Muscle of leg (tissue), 11 donors: ENCODE results near the gene GPR132. TPM values are rescaled to one million over a fixed set of nuclear protein-coding genes. Genes with fewer than 3 reads are reported as not detected.

ENCODE experiments used
- DNase-seq: peaks from one replicate; pipeline ENCODE4 v3.0.0; 2013
- H3K27ac ChIP-seq: one replicate; pipeline ENCODE4 v1.5.1; 2013; ENCODE audit warnings: mild to moderate bottlenecking, low read length, control low read depth
- H3K27me3 ChIP-seq: one replicate; pipeline ENCODE4 v1.6.1; 2013; ENCODE audit warnings: low read length; ENCODE audit not compliant: control insufficient read depth, insufficient read depth
- H3K36me3 ChIP-seq: one replicate; pipeline ENCODE4 v1.6.1; 2013; ENCODE audit warnings: low read length; ENCODE audit not compliant: control insufficient read depth, insufficient read depth
- H3K4me1 ChIP-seq: one replicate; pipeline ENCODE4 v1.6.1; 2013; ENCODE audit warnings: low read length; ENCODE audit not compliant: control insufficient read depth, insufficient read depth
- H3K4me3 ChIP-seq: one replicate; pipeline ENCODE4 v1.5.1; 2013; ENCODE audit warnings: low read length, control low read depth
- H3K9me3 ChIP-seq: replicated peaks from 2 replicates; pipeline ENCODE4 v1.6.1; 2013; ENCODE audit warnings: low read depth, low read length; ENCODE audit not compliant: control insufficient read depth
- WGBS: methylation state at CpG from one replicate; pipeline ENCODE4 v1.1.5; 2013; ENCODE audit warnings: missing lambda C conversion rate; ENCODE audit not compliant: insufficient coverage; 5-methylcytosine and 5-hydroxymethylcytosine counted together
- polyA plus RNA-seq, 8 donors: library from polyadenylated mRNA; unstranded; fragments of 120-200 nt; gene quantifications; one replicate each; pipeline versions ENCODE4 v1.2.1 to v1.2.3, GENCODE V29; 2013; ENCODE audit warnings: inconsistent platforms in 1 of 8, low replicate concordance in 1 of 8; ENCODE audit not compliant: insufficient read length in 8 of 8, insufficient read depth in 1 of 8
- total RNA-seq: library from RNA; stranded (reverse); fragments of 120-200 nt; gene quantifications from one replicate; pipeline ENCODE4 v1.2.4, GENCODE V29; 2013

The GPR132 gene
- total and polyA plus RNA-seq, 9 donors: 0.41 to 1.5 (median 0.75) TPM

DNA sequence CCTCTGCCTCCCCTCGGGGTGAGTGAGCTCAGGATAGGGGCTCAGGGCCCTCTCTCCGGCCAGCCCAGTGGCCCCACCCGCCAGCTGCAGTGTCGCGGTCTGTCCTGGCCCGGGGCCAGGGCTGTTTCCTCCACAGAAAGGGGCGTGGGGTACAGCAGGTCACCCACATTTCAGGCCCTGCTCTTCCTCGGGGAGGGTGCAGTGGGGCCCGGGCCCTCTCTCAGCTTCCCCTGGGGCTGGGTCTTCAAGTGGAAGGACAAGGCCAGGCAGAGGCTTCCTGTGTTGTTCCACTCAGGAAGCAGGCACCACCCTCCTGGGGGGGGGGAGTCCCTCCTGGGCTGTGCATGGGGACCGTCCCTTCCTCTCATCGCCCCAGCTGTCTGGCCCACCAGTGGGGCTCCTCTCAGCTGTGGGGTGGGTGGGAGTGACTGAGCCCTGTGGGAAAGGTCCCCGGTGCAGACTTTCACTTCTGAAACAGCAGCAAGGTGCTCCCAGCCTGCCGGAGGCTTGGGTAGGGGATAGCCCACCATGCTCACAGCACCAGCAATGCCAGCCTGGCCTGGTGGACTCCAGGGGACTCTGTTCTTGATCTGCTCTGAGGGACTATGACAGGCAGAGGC lies 3.7 kb downstream of the GPR132 start:
- DNase-seq: peak; percentile 49
- 33% methylated on average over 10 of the region's 13 CpGs for WGBS
- Histone ChIP-seq H3K36me3 (no peaks in the 10 kb centered on the region), H3K9me3 (no peaks in the 10 kb centered on the region), H3K27ac (peak overlapping the region; percentile 65), H3K4me1 (peaks cover 52% of the 10 kb centered on the region), H3K4me3 (no peak overlapping the region), H3K27me3 (no peaks in the 10 kb centered on the region)

DNA sequence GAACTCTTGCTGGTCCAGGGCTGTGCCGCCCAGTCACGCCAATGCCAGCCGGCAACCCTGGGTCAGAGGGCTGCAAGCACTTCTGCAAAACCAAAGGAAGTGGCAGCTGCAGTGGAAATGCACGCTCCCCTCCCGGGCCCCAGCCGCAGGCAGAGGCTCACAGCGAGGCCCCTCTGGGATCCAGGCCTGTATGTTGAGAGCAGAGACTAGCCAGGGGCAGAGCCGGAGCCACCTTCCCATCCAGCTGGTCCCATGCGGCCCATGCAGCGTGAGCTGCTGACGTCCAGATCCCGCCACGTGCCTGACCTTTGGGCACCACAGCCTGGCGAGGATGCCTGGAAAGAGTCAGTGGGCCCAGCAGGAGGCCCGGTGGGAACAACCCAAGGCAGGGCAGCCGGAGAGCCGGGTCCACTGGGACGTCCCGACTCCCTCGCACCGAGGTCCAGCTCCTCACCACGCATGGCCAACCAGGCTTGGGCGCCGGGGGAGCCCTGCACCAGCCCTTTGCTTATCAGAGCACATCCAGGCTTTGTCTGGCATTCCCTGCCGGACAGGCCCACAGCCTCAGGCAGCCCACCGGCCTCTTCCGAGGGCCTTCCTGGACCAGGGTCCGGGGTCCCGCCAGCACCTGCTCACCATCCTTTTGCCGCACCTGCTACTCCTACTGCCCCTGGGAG lies 4.3 kb downstream of the GPR132 start:
- H3K36me3 ChIP-seq: no peaks in the 10 kb centered on the region

DNA sequence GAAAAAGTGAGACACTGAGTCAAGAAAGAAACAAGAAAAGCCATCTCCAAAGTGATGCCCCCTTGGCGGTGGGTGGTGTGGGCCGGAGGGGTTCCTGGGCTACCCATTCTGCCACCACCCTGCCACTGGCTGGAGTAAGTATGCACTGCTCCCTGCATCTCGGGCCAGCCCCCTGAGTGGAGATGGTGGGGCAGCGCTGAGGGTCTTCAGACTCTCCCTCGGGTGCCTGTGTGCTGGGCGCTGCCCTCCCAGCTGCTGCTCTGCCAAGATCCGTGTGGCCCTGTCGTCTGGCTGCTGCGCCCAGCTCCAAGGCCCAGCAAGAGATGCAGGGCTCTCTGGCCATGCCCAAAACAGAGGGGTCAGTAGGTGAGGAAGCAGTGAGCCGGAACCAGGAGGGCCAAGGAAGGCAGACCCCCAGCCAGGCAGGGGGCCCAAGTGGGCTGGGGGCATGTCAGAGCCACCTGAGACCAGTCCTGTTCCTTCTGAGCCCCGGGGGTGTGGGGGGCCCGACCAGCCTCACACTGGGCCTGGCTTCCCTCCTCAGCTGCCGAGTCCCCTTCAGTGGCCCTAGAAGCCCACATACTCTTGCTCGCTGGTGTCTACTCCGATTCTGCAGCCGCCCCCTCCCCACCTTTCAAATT lies 5.2 kb downstream of the GPR132 start:
- WGBS: 63% methylated on average over 10 of the region's 16 CpGs
- H3K27ac ChIP-seq: no peak overlapping the region
- H3K36me3 ChIP-seq: no peaks in the 10 kb centered on the region
- no peaks in the 10 kb centered on the region for H3K9me3 ChIP-seq
- H3K4me3 ChIP-seq: no peak overlapping the region
- H3K4me1 ChIP-seq: peaks cover 44% of the 10 kb centered on the region
- DNase-seq: no peak
- peaks cover 6% of the 10 kb centered on the region for H3K27me3 ChIP-seq

More for the DNA sequence above, 4.3 kb downstream of the GPR132 start:
- H3K4me1 ChIP-seq: peaks cover 49% of the 10 kb centered on the region
- peak overlapping the region; percentile 65 for H3K27ac ChIP-seq
- no peak overlapping the region for H3K4me3 ChIP-seq
- H3K9me3 ChIP-seq: no peaks in the 10 kb centered on the region
- WGBS: 31% methylated on average over 28 of the region's 30 CpGs
- peak; percentile 78 for DNase-seq
- H3K27me3 ChIP-seq: peaks cover under 1% of the 10 kb centered on the region

DNA sequence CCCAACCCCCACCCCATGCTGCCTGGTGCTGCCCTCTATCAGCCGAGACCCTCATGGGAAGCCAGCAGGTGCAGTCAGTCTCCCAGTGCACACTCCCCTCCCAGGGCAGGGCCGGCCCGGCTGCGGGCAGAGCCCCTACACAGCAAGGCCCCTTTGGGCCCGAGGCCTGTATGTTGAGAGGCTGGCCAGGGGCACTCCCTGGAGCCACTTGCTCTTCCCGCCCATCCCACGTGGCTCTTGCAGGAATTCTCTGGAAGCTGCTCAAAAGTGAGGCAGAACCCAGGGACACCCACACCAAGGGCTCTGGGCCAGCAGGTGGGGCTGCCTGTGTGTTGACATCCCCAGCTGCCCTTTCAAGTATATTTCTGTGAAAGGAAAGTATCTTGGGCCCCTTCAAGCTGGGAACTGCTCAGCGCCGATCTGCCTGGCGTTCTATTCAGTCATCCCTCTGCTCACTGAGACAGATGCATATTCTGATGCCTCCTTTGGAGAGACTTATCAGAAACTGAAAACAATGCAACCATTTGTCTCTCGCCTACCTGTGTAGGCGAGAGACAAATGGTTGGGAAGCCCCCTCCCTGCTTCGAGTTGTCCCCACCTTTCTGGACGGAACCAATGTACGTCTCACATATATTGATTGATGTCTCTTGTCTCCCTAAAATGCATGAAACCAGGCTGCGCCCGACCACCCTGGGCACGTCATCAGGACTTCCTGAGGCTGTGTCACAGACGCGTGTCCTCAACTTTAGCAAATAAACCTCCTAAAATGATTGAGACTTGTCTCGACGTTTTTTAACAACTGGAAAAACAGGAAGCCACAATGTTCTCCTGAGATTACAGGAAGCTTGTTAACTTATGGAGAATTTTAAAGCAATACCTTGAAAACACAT lies 6.0 kb downstream of the GPR132 start:
- Histone ChIP-seq H3K9me3 (no peaks in the 10 kb centered on the region), H3K4me1 (peaks cover 41% of the 10 kb centered on the region), H3K36me3 (no peaks in the 10 kb centered on the region), H3K4me3 (no peak overlapping the region), H3K27me3 (peaks cover 6% of the 10 kb centered on the region), H3K27ac (peak overlapping the region; percentile 47)
- 36% methylated on average over 17 of the region's 22 CpGs for WGBS
- peak; percentile 64 for DNase-seq

DNA sequence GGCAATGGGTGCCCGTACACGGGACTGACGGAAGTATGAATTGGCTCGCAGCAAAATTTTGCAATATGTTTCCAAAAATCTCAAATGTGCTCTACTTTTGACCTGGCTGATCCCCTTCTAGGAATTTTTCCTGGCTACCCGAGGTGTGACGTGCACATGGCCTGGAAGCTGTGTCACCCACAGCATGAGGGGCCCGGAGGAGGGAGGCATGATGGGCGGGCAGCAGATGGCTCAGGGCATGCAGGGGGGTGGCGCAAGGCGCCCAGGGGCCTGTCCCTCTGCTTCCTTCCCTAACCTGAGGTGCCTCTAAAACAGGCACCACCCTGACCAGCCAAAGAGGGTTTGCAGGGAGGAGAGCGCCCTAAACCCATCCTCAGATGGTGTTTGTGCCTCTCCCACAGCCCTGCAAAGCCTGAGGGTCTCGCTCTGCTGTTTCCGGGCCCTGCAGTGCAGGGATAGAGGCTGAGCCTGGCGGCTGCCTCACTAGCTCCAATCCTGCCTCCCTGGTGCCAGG lies 6.7 kb downstream of the GPR132 start:
- Histone ChIP-seq H3K4me3 (no peak overlapping the region), H3K27me3 (peaks cover 6% of the 10 kb centered on the region), H3K4me1 (peaks cover 41% of the 10 kb centered on the region), H3K36me3 (no peaks in the 10 kb centered on the region), H3K27ac (peak overlapping the region; percentile 47), H3K9me3 (no peaks in the 10 kb centered on the region)
- DNase-seq: no peak
- WGBS: 75% methylated on average over 9 of the region's 14 CpGs

DNA sequence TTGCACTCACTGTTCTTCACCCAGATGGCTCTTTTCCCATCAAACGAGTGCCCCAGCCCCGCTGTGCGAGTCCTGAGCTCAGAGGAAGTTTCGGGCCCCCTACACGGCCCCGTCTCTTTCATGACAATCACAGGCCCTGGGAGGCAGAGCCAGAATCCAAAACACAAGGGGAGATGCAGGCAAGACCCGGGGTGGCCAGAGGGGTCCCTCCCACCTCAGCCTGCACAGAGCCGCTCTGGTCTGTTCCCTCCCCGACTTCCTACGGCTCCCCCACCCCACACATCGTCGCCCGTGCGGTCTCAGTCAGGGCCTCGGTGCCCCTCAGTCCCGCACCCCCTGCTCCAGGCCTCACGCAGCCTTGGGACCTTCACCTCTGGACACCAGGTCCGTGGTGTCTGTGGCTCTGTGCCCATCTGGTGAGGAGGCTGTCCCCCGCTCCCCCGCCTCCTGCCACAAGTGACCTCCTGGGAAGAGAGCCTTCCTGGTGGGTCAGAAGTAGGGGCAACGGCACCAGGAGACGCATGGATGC lies 8.9 kb downstream of the GPR132 start:
- Histone ChIP-seq H3K4me1 (peaks cover 31% of the 10 kb centered on the region), H3K4me3 (no peak overlapping the region), H3K9me3 (no peaks in the 10 kb centered on the region), H3K27ac (no peak overlapping the region), H3K27me3 (peaks cover 6% of the 10 kb centered on the region), H3K36me3 (no peaks in the 10 kb centered on the region)
- no peak for DNase-seq
- 43% methylated on average over 19 of the region's 22 CpGs for WGBS

DNA sequence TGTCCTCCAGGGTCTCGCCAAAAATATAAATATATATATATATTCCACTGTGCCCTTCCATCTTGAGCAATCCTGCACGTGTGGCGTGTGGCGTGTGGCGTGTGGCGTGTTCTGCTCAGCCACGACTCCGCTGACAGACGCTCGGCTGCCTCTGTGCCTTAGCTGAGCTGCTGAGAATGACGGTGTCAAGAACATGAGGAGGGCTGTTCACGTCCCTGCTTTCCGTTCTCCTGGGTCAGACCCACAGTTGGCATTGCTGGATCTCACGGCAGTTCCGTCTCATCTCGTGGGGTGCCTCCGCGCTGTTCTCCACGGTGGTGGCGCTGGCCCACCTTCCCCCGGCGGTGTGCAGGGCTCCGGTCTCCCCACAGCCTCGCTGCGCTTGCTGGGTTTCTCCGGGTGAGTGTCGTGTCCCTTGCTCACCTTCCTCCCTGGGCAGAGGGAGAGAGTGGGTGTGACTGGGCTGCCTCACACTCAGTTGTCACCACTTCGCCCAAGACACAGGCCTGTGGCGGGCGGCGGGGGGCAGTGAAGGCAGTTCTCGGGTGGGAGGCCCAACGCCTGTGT lies 9.4 kb downstream of the GPR132 start:
- H3K27me3 ChIP-seq: peaks cover 6% of the 10 kb centered on the region
- 46% methylated on average over 23 of the region's 33 CpGs for WGBS
- no peaks in the 10 kb centered on the region for H3K36me3 ChIP-seq
- H3K27ac ChIP-seq: no peak overlapping the region
- H3K4me1 ChIP-seq: peaks cover 25% of the 10 kb centered on the region
- no peak overlapping the region for H3K4me3 ChIP-seq
- DNase-seq: no peak
- H3K9me3 ChIP-seq: no peaks in the 10 kb centered on the region

DNA sequence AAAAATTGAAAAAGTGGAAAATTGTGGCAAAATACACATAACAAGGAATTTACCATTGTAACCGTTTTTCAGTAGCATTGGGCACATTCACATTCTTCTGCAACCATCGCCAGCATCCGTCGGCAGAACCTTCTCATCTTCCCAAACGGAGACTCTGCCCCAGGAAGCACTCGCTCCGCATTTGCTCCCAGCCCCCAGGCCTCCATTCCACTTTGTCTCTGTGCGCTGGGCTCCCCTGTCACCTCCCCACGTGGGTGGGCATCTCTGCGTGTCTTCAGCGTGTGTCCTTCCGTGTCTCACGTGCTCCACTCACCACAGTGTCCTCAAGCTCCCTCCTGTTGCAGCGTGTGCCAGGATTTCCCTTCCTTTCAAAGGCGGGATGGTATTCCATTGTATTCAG lies 9.9 kb downstream of the GPR132 start:
- Histone ChIP-seq H3K4me1 (peaks cover 25% of the 10 kb centered on the region), H3K36me3 (no peaks in the 10 kb centered on the region), H3K4me3 (no peak overlapping the region), H3K27ac (no peak overlapping the region), H3K9me3 (no peaks in the 10 kb centered on the region), H3K27me3 (peaks cover 6% of the 10 kb centered on the region)
- 65% methylated on average over 14 of the region's 15 CpGs for WGBS
- DNase-seq: no peak

DNA sequence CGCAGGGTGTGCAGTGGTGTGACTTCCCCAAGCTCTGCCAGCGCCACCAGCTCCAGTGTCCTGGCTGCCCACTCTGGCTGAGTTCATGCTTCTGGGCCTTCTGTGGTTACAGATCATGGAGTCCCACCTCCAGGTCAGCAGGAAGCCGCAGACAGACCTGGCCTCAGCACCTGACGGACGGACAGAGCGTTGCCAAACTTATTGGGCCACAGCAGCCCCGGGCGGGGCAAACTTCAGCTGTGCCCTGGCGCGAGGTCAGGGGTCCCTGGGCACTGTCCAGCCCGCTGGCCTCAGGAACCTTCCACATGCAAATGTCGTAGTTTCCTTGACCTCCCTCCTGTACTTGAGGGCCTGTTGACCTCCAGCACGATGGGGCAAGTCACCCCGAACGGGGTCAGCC lies 11.2 kb downstream of the GPR132 start:
- no peaks in the 10 kb centered on the region for H3K36me3 ChIP-seq
- peaks cover 13% of the 10 kb centered on the region for H3K4me1 ChIP-seq
- H3K27me3 ChIP-seq: peaks cover 6% of the 10 kb centered on the region
- H3K27ac ChIP-seq: no peak overlapping the region
- no peak overlapping the region for H3K4me3 ChIP-seq
- DNase-seq: no peak
- H3K9me3 ChIP-seq: no peaks in the 10 kb centered on the region
- 95% methylated on average over 14 of the region's 15 CpGs for WGBS
